Thyroid gland (tissue), 4 donors: Measurements from ENCODE around the gene CDC25B. TPM values are rescaled to one million over a fixed set of nuclear protein-coding genes. Genes with fewer than 3 reads are reported as not detected.

Experiments
- DNase-seq, 2 donors: peaks; one replicate each; pipeline ENCODE4 v3.0.0-alpha.2; 2019
- H3K27ac ChIP-seq, 3 donors: fragments of 200-600 bp; sonication (generic); 1 replicate in 2 of 3; 2 replicates in 1 of 3; pipeline ENCODE4 v1.5.1; 2016 to 2019; ENCODE audit warnings: mild to moderate bottlenecking in 1 of 3, moderate library complexity in 1 of 3
- H3K27me3 ChIP-seq: fragments of 200-600 bp; sonication (generic); one replicate; pipeline ENCODE4 v1.5.1; 2019
- H3K36me3 ChIP-seq, 2 donors: fragments of 200-600 bp; sonication (generic); one replicate each; pipeline ENCODE4 v1.5.1; 2016 to 2019
- H3K4me1 ChIP-seq, 2 donors: fragments of 200-600 bp; sonication (generic); one replicate each; pipeline ENCODE4 v1.5.1; 2017 to 2019
- H3K4me3 ChIP-seq, 3 donors: fragments of 200-600 bp; sonication (generic); replicated peaks in 1 of 3; 1 replicate in 2 of 3; 2 replicates in 1 of 3; pipeline ENCODE4 v1.5.1; 2016; ENCODE audit warnings: mild to moderate bottlenecking in 1 of 3
- H3K9me3 ChIP-seq: fragments of 200-600 bp; sonication (generic); one replicate; pipeline ENCODE4 v1.5.1; 2017
- CTCF ChIP-seq, 6 experiments: fragments of 200-600 bp in 3 of 6; fragments of 450-650 bp in 3 of 6; sonication (generic) in 3 of 6; IDR thresholded peaks; one replicate each; pipeline ENCODE4 v1.5.1; 2016 to 2019; ENCODE audit warnings: antibody characterized with exemption in 6 of 6, mild to moderate bottlenecking in 2 of 6, inconsistent platforms in 1 of 6, moderate library complexity in 1 of 6
- POLR2A ChIP-seq, 2 donors: fragments of 450-650 bp; IDR thresholded peaks; one replicate each; pipeline ENCODE4 v1.6.1; 2017; ENCODE audit warnings: antibody characterized with exemption in 2 of 2, mild to moderate bottlenecking in 2 of 2, moderate library complexity in 1 of 2
- WGBS, 2 donors: methylation state at CpG; one replicate each; pipeline ENCODE4 v1.1.5; 2017; 5-methylcytosine and 5-hydroxymethylcytosine counted together
- intact Hi-C: fragments of 100-400 bp; cut with DNase I; formaldehyde crosslinking; loops from one replicate; pipeline ENCODE4 v1.15.1; 2023
- total RNA-seq, 4 donors: library from RNA; depleted of rRNA; stranded (reverse); fragments of >200 nt; gene quantifications; one replicate each; pipeline ENCODE4 v1.2.3, GENCODE V29; 2016

CDC25B gene
- total RNA-seq, 4 donors from 2014 or later: 23.7 to 43.9 (median 27.8) TPM

DNA sequence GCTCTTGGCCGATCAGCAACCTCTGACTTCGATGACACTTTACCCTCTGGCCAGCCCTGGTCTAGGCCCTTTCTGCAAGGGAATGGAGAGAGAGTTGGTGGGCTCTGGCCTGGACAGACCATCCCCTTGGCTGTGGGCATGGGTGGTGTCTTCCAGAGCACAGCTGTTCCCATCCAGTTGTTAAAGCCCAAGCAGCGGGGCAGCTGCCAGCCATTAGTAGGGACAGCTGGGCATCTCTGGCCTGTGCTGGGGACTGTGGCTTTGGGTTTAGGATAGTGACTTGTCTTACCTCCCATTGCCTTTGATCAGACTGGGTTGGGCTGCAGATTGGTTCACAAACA, 2.8 kb downstream of the CDC25B start:
- no peaks in the 10 kb centered on the region for H3K9me3 ChIP-seq
- H3K4me3 ChIP-seq: no peak overlapping the region
- 88 to 98% methylated on average over 2 to 3 of the region's 3 CpGs for WGBS, 2 donors
- H3K27ac ChIP-seq: no peak overlapping the region
- TF ChIP-seq POLR2A (IDR thresholded peaks at IDR 0.05) (no peak), CTCF (IDR thresholded peaks at IDR 0.05) (no peak)
- H3K36me3 ChIP-seq: peaks cover 20 to 30% of the 10 kb centered on the region in 2 donors
- H3K27me3 ChIP-seq: no peaks in the 10 kb centered on the region
- DNase-seq: no peak
- intact Hi-C loops: no loop called here
- peaks cover 5 to 31% of the 10 kb centered on the region in 2 donors for H3K4me1 ChIP-seq

- 85 to 92% methylated on average over 9 to 18 of the region's 18 CpGs for WGBS, 2 donors
- peaks cover 20 to 40% of the 10 kb centered on the region in 2 donors for H3K36me3 ChIP-seq
- no peak overlapping the region for H3K4me3 ChIP-seq
- TF ChIP-seq POLR2A (IDR thresholded peaks at IDR 0.05): no peak
- no peak for TF ChIP-seq CTCF (IDR thresholded peaks at IDR 0.05)
- peak overlapping the region in 1 of 3 donors; percentile 23 for H3K27ac ChIP-seq
- no peaks in the 10 kb centered on the region for H3K27me3 ChIP-seq
- peaks cover 5 to 25% of the 10 kb centered on the region in 2 donors for H3K4me1 ChIP-seq
- intact Hi-C loops: no loop called here
- no peaks in the 10 kb centered on the region for H3K9me3 ChIP-seq
- DNase-seq: no peak
Measured at GRCh38 chr20:3800256-3800877, 4.3 kb downstream of the CDC25B start.

DNA sequence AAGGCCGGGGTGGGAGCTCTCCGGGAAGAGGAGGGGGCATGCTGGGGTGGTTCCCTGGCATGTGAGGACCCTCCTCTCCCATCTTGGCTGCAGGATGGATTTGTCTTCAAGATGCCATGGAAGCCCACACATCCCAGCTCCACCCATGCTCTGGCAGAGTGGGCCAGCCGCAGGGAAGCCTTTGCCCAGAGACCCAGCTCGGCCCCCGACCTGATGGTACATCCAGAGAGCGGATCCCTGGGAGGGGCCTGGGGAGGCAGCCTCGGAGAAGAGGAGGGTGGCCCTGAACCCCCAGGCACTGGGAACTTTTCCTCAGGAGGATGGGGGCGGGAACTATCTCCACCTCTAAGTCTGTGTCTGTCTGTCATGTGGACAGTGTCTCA, 4.8 kb downstream of the CDC25B start:
- H3K27ac ChIP-seq: no peak overlapping the region
- no peak for TF ChIP-seq CTCF (IDR thresholded peaks at IDR 0.05)
- no peaks in the 10 kb centered on the region for H3K9me3 ChIP-seq
- no peak for DNase-seq
- H3K27me3 ChIP-seq: no peaks in the 10 kb centered on the region
- 93 to 95% methylated on average over 8 of the region's 8 CpGs for WGBS, 2 donors
- intact Hi-C loops: no loop called here
- H3K36me3 ChIP-seq: peaks cover 20 to 40% of the 10 kb centered on the region in 2 donors
- peaks cover 10 to 30% of the 10 kb centered on the region in 2 donors for H3K4me1 ChIP-seq
- no peak overlapping the region for H3K4me3 ChIP-seq

- TF ChIP-seq CTCF (IDR thresholded peaks at IDR 0.05): no peak
- no peak for TF ChIP-seq POLR2A (IDR thresholded peaks at IDR 0.05)
- 89 to 97% methylated on average over 4 of the region's 4 CpGs for WGBS, 2 donors
- Histone ChIP-seq H3K27me3 (no peaks in the 10 kb centered on the region), H3K9me3 (no peaks in the 10 kb centered on the region), H3K27ac (no peak overlapping the region), H3K4me3 (no peak overlapping the region), H3K36me3 (peaks cover 20 to 40% of the 10 kb centered on the region in 2 donors), H3K4me1 (peaks cover 14 to 35% of the 10 kb centered on the region in 2 donors)
- DNase-seq: no peak
- intact Hi-C loops: no loop called here
Measured at GRCh38 chr20:3801299-3801698, 5.2 kb downstream of the CDC25B start.

GRCh38 chr20:3801846-3802245, 5.7 kb downstream of the CDC25B start:
- H3K36me3 ChIP-seq: peaks cover 20 to 40% of the 10 kb centered on the region in 2 donors
- no peaks in the 10 kb centered on the region for H3K9me3 ChIP-seq
- 94 to 100% methylated on average over 13 of the region's 13 CpGs for WGBS, 2 donors
- no peak overlapping the region for H3K4me3 ChIP-seq
- H3K27me3 ChIP-seq: no peaks in the 10 kb centered on the region
- DNase-seq: no peak
- H3K27ac ChIP-seq: no peak overlapping the region
- TF ChIP-seq CTCF (IDR thresholded peaks at IDR 0.05) (no peak), POLR2A (IDR thresholded peaks at IDR 0.05) (no peak)
- intact Hi-C loops: no loop called here
- peaks cover 15 to 34% of the 10 kb centered on the region in 2 donors for H3K4me1 ChIP-seq
